Prostate gland (tissue), 2 donors: Measurements from ENCODE around the gene LGALS1. TPM values are rescaled to one million over a fixed set of nuclear protein-coding genes. Genes with fewer than 3 reads are reported as not detected.

Source experiments
- DNase-seq: peaks from one replicate; pipeline ENCODE4 v3.0.0-alpha.2; 2019; ENCODE audit warnings: low spot score
- H3K27ac ChIP-seq, 2 donors: fragments of 200-600 bp; sonication (generic); 2 replicates each; pipeline ENCODE4 v1.5.1; 2017 to 2019
- H3K27me3 ChIP-seq: fragments of 200-600 bp; sonication (generic); replicated peaks from 2 replicates; pipeline ENCODE4 v1.5.1; 2019; ENCODE audit not compliant: insufficient read depth
- H3K36me3 ChIP-seq, 2 donors: fragments of 200-600 bp; sonication (generic); 1 replicate in 1 of 2; 2 replicates in 1 of 2; pipeline versions ENCODE4 v1.5.1 to v1.8.1; 2017 to 2019
- H3K4me1 ChIP-seq: fragments of 200-600 bp; sonication (generic); replicated peaks from 2 replicates; pipeline ENCODE4 v1.5.1; 2019
- H3K4me3 ChIP-seq, 2 donors: fragments of 200-600 bp; sonication (generic); 2 replicates each; pipeline ENCODE4 v1.5.1; 2017 to 2019
- H3K9me3 ChIP-seq: fragments of 200-600 bp; sonication (generic); 2 replicates; pipeline ENCODE4 v1.5.1; 2017
- POLR2A ChIP-seq: fragments of 450-650 bp; IDR thresholded peaks from one replicate; pipeline ENCODE4 v1.6.1; 2016; ENCODE audit warnings: antibody characterized with exemption, mild to moderate bottlenecking
- POLR2AphosphoS5 ChIP-seq: sonication (generic); formaldehyde crosslinking; IDR thresholded peaks from one replicate; pipeline ENCODE4 v1.6.1; 2017; ENCODE audit warnings: antibody characterized with exemption
- WGBS: methylation state at CpG from one replicate; pipeline ENCODE4 v1.1.5; 2018; 5-methylcytosine and 5-hydroxymethylcytosine counted together
- intact Hi-C: fragments of 100-400 bp; cut with DNase I; formaldehyde crosslinking; loops from one replicate; pipeline ENCODE4 v1.14.2; 2022
- total RNA-seq, 2 donors: library from RNA; depleted of rRNA; stranded (reverse); fragments of >200 nt; gene quantifications; one replicate each; pipeline ENCODE4 v1.1.0, GENCODE V29; 2016
- TF ChIP-seq, protein P1 (sequence below), 4 experiments: fragments of 200-600 bp in 2 of 4; fragments of 450-650 bp in 2 of 4; sonication (generic) in 2 of 4; IDR thresholded peaks; 1 replicate in 3 of 4; 2 replicates in 1 of 4; pipeline ENCODE4 v1.5.1; 2016 to 2019; ENCODE audit warnings: antibody characterized with exemption in 4 of 4, mild to moderate bottlenecking in 2 of 4, moderate library complexity in 2 of 4

Gene LGALS1
- total RNA-seq, 2 donors from 2014 or later = 365 to 1,063 TPM

DNA sequence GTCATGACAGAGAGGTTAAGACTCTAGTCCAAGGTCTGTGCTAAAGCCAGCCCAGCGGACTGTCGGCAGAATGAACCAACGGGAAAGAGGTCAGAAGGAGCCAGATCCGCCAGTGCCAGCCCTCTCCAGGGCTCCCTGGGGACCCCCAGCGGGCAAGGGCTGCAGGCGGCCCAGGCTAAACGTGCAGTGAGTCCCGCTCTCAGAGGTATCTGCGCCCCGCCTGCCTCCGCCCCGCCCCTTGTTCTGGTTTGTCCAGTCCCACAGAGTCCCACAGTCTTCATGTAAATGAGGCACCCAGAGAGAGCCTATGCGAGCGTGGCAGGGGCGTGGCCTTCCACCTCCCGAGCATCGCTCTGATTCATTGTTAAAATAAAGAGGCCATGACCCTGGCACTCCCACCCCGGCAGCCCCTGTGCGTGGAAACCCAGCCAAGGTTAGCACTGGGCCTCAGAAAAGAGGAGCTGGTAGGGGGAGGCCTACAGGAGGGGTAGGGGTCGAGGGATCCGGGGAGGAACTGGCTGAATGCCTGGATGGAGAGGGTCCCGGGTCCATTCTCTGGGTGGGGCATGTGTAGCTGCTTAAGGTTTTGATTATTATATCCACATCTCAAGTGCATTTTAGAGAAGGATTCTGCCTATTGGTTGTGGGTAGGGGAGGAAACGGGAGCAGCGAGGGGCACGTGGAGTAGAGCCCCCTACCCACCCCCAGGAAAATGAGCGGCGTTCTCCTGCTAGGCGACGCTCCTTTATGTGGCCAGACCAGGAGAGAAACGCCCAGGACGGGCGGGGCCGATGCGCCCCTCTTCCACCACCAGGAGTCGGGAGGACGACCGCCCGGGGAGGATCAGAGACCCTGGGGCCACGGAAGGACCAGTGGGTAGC lies 21.5 kb downstream of the LGALS1 start, which contains the start of gene TRIOBP:
TRIOBP (plus strand) TSS at position 392 of the 881 bp plus-strand sequence. CDS start 4,318 bp downstream, outside the sequence.
- H3K36me3 ChIP-seq = no peaks in the 10 kb centered on the region
- H3K4me3 ChIP-seq = peak within 1 kb of the TSS; percentile 13 to 16
- TF ChIP-seq POLR2A (peak; percentile 51), POLR2AphosphoS5 (peak; percentile 77)
- TF ChIP-seq, protein P1, sequence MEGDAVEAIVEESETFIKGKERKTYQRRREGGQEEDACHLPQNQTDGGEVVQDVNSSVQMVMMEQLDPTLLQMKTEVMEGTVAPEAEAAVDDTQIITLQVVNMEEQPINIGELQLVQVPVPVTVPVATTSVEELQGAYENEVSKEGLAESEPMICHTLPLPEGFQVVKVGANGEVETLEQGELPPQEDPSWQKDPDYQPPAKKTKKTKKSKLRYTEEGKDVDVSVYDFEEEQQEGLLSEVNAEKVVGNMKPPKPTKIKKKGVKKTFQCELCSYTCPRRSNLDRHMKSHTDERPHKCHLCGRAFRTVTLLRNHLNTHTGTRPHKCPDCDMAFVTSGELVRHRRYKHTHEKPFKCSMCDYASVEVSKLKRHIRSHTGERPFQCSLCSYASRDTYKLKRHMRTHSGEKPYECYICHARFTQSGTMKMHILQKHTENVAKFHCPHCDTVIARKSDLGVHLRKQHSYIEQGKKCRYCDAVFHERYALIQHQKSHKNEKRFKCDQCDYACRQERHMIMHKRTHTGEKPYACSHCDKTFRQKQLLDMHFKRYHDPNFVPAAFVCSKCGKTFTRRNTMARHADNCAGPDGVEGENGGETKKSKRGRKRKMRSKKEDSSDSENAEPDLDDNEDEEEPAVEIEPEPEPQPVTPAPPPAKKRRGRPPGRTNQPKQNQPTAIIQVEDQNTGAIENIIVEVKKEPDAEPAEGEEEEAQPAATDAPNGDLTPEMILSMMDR (IDR thresholded peaks at IDR 0.05) = peak in 2 of 4 experiments; percentile 36 to 62
- H3K27me3 ChIP-seq = no peaks in the 10 kb centered on the region
- H3K4me1 ChIP-seq = no peaks in the 10 kb centered on the region
- 10% methylated on average over 30 of the region's 39 CpGs for WGBS
- peak; percentile 90 for DNase-seq
- H3K27ac ChIP-seq = no peak within 1 kb of the TSS
- intact Hi-C loops = no loop called here
- H3K9me3 ChIP-seq = no peaks in the 10 kb centered on the region

DNA sequence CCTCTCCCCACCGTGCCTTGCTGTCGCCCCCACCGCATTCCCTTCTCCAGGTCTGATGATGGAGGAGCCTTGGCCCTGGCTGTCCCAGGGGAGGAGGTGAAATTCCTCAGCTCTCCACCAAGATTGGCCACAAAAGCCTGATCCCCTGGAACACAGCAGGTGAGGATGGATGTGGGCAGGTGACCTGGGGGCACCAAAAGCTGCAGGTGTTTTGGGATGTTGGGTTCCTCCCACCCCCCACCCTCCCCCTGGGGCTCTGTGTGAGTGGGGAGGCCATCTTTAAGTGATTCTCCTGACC lies 22.1 kb downstream of the LGALS1 start:
- intact Hi-C loops = no loop called here
- TF ChIP-seq POLR2AphosphoS5 (no peak), POLR2A (no peak)
- TF ChIP-seq, protein P1 (IDR thresholded peaks at IDR 0.05) = no peak
- H3K36me3 ChIP-seq = no peaks in the 10 kb centered on the region
- no peak for DNase-seq
- H3K27me3 ChIP-seq = no peaks in the 10 kb centered on the region
- no peaks in the 10 kb centered on the region for H3K4me1 ChIP-seq
- WGBS = no CpG with 5 or more reads among the region's 3 CpGs
- no peaks in the 10 kb centered on the region for H3K9me3 ChIP-seq
- H3K4me3 ChIP-seq = no peak overlapping the region
- H3K27ac ChIP-seq = no peak overlapping the region

DNA sequence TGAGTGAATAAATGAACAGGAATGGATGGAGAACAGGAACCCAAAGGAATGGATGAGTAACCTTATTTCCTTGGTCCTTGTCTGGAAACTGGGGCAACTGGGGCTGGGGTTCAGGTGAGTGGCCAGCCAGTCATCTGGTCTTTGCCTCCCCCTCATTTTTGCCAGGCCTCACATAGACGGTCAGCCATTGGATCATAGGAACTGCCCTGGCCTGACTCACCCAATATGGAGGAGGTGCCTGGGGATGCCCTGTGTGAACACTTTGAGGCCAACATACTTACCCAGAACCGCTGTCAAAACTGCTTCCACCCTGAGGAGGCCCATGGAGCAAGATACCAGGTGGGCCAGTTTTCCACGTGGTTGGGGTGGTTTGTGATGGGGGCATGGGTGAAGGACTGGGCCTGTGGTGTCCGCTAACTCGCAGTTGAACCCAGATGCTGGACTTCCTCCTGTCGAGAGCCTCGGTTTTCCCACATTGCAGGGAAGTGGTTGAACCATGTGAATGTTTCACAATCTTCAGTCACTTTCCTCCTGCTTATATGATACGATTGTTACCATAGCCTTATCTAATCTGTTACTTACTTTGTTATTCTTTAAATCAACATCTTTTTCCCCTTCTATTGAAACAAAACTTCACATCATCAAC lies 25.8 kb downstream of the LGALS1 start:
- Histone ChIP-seq H3K27me3 (no peaks in the 10 kb centered on the region), H3K9me3 (no peaks in the 10 kb centered on the region), H3K4me1 (no peaks in the 10 kb centered on the region), H3K36me3 (no peaks in the 10 kb centered on the region), H3K4me3 (no peak overlapping the region), H3K27ac (no peak overlapping the region)
- TF ChIP-seq POLR2AphosphoS5 (no peak), POLR2A (no peak)
- TF ChIP-seq, protein P1 (IDR thresholded peaks at IDR 0.05) = no peak
- 78% methylated on average over 8 of the region's 8 CpGs for WGBS
- intact Hi-C loops = no loop called here
- no peak for DNase-seq

DNA sequence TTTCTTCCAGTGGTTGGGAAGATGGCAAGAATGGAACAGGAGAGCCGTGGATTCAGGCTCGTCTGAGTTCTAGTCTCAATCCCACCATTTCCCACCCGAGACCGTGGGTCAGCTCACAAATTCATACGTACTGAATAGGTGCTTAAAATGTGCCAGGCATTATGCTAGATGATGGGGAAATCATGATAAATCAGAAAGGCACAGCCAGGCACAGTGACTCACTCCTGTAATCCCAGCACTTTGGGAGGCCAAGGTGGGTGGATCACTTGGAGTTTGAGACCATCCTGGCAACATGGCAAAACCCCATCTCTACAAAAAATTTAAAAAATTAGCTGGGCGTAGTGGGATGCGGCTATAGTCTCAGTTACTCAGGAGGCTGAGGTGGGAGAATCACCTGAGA lies 28.5 kb downstream of the LGALS1 start:
- no peak overlapping the region for H3K27ac ChIP-seq
- WGBS = 81% methylated on average over 7 of the region's 7 CpGs
- no peaks in the 10 kb centered on the region for H3K36me3 ChIP-seq
- no peak overlapping the region for H3K4me3 ChIP-seq
- no peaks in the 10 kb centered on the region for H3K9me3 ChIP-seq
- H3K27me3 ChIP-seq = no peaks in the 10 kb centered on the region
- no peak for DNase-seq
- intact Hi-C loops = no loop called here
- TF ChIP-seq POLR2A (no peak), POLR2AphosphoS5 (no peak)
- TF ChIP-seq, protein P1 (IDR thresholded peaks at IDR 0.05) = no peak
- no peaks in the 10 kb centered on the region for H3K4me1 ChIP-seq
